AG09309 (cell line): Measurements from ENCODE around the gene MSRB3.

Experiments used
- DNase-seq: peaks from one replicate; pipeline ENCODE4 v3.0.0-alpha.2; 2010; ENCODE audit warnings: low read depth
- H3K4me3 ChIP-seq: 2 replicates; pipeline ENCODE4 v1.5.1; 2011; ENCODE audit warnings: mild to moderate bottlenecking, low read depth, low read length, moderate library complexity; ENCODE audit not compliant: control insufficient read depth
- TF ChIP-seq, protein P1 (sequence below): IDR thresholded peaks from 2 replicates; pipeline ENCODE4 v1.5.1; 2011; ENCODE audit warnings: mild to moderate bottlenecking, low read depth, low read length, inconsistent platforms; ENCODE audit not compliant: insufficient read depth, control insufficient read depth; ENCODE audit errors: missing control alignments

Gene MSRB3

DNA sequence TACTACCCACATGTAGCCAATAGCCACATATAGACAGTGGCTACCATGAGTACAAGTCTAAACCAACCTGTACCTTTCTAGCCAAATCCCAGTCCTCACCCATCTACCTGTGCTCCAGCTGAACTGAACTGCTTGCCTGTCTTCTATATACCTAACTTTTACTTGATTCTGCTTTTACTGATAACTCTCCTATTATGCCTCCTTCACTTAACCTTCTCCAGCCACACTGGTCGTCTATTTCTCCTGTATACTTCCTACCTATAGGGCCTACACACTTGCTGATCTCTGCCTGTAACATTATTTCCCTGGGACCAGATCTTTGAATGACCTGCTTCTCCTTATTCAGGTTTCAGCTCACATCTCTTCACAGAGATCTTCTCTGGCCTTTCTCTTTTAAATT lies 26.0 kb upstream of the MSRB3 start:
- TF ChIP-seq, protein P1, sequence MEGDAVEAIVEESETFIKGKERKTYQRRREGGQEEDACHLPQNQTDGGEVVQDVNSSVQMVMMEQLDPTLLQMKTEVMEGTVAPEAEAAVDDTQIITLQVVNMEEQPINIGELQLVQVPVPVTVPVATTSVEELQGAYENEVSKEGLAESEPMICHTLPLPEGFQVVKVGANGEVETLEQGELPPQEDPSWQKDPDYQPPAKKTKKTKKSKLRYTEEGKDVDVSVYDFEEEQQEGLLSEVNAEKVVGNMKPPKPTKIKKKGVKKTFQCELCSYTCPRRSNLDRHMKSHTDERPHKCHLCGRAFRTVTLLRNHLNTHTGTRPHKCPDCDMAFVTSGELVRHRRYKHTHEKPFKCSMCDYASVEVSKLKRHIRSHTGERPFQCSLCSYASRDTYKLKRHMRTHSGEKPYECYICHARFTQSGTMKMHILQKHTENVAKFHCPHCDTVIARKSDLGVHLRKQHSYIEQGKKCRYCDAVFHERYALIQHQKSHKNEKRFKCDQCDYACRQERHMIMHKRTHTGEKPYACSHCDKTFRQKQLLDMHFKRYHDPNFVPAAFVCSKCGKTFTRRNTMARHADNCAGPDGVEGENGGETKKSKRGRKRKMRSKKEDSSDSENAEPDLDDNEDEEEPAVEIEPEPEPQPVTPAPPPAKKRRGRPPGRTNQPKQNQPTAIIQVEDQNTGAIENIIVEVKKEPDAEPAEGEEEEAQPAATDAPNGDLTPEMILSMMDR = no peak
- no peak for DNase-seq
- H3K4me3 ChIP-seq = no peak overlapping the region

DNA sequence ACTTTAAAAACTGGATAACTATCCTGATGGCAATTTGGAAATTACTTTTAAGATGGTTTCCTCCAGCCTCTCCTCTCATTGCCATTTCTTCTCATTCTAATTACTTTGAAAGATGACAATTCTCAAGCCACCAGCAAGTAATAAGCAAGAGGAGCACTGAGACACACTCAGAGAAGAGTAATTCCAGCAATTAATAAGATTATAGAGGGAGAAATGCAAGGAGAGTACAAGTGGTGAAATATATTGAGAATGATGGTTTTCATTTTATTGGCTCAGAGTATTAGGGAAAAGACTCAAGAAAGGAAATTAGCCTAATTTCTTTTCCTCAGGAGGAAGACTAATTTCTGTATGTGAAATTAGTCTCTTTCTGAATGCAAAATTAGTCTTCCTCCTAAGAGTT lies 20.5 kb upstream of the MSRB3 start:
- no peak for DNase-seq
- TF ChIP-seq, protein P1 = no peak
- no peak overlapping the region for H3K4me3 ChIP-seq

DNA sequence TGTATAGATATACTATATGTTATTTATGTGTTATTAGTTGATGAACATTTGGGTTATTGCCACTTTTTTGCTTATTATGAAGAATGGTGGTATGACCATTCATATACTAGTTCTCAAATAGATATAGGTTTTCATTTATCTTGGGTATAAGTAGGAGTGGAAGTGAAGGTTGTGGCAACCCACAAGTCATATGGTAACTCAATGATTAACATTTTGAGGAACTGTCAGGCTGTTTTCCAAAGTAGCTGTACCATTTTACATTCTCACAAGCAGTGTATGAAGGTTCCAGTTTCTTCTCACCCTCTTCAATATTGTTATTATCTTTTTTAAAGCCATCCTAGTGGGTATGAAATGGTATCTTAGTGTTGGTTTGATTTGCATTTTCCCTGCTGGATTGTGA lies 19.0 kb upstream of the MSRB3 start:
- no peak overlapping the region for H3K4me3 ChIP-seq
- TF ChIP-seq, protein P1 = no peak
- no peak for DNase-seq

DNA sequence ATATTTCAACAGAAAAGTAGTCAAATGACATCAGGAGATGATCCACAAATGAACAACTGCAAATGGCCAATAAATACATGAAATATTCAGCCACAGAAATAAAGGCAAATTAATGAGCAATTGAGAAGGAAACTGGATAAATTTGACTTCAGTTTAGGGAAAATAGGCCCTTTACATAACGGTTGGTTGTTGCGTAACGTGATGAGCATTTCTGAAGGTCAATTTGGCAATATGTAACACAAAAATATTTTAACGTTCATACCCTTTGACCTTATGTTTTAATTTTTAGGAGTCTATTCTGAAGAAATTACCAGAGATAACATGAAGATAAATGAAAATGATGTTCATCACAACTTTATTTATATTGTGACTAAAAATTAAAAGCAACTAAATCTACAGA lies 14.7 kb upstream of the MSRB3 start:
- no peak for DNase-seq
- H3K4me3 ChIP-seq = no peak overlapping the region
- TF ChIP-seq, protein P1 = no peak

DNA sequence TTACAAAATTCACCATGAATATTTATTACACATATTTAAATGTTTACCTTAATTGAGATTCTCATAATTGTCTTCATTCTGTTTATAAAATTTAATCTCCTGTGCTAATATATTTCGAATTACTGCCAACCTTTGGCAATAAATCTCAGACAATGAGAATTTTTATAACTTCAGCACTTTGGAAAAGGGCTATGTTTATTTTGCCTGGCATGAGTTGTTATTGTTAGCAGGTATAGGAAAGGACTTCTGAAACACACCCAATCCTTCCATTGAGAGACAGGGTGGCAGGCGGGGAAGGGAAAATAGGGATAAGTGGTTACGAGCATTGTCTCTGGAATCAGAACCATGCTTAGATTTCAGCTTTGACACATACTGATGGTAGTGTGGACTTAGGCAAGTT lies 12.1 kb upstream of the MSRB3 start:
- TF ChIP-seq, protein P1 = no peak
- DNase-seq = no peak
- no peak overlapping the region for H3K4me3 ChIP-seq

DNA sequence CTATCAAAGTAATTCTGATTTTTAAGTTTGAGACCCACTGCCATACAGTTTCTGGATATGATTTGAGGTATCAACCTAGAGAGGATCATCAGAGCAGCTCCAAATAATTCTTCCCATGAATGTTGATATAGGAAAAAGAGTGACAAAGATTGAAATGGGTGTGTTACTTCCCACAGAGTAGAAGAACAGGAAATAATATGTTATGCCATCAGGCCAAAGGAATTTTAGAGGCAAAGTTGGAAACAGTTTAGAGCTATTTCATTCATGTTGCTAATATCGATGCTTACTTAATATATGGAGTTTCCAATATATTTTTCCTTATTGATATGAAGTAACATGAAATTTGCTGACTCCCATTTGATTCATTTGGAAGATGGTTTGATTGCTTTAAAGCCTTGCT lies 8.9 kb upstream of the MSRB3 start:
- DNase-seq = no peak
- TF ChIP-seq, protein P1 = no peak
- no peak overlapping the region for H3K4me3 ChIP-seq
